ENCODE data around the gene CDC42EP5. TPM values are rescaled to one million over a fixed set of nuclear protein-coding genes. Genes with fewer than 3 reads are reported as not detected.
A peak's percentile ranks its signal among the peaks of the same experiment; 100 is the strongest.
"Not testable (repeated sequence)": the region's sequence is repeated elsewhere in the genome, so short reads cannot be mapped to it uniquely, and the experiment has no call there.

The CDC42EP5 gene
- total RNA-seq, 1 donor from 2014 or later = 8.9 TPM

DNA sequence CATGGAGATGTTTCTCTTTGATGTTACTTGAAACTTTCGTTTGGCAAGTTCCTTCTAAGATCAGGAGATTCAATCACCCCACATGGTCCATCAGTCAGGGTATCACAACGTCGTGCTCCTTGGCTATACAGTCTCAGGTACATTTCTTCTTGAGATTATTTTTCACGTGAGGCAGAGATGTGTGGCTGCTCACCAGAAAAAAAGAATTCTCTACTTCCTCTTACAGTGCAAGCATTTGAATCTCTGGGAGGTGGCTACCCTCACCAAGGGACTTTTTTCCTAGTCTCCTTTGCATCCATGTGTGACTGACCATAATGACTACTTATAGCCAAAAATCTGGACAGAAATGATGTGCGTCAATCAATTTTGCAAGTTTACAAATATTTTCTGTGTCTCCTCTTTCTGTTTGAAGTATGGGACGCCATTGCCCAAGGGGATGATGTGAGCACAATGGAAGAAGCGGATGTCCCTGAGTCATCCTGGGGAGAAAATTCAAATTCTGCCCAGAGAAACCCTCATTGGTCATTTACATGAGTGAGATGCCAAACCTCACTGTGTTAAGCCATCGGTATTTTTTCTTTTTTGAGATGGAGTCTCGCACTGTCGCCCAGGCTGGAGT lies 21.0 kb upstream of the CDC42EP5 start:
- intact Hi-C loops (cut with DNase I) = no loop called here
- DNase-seq (ENCODE audit: missing footprints) (no peak), ATAC-seq (no peak)

DNA sequence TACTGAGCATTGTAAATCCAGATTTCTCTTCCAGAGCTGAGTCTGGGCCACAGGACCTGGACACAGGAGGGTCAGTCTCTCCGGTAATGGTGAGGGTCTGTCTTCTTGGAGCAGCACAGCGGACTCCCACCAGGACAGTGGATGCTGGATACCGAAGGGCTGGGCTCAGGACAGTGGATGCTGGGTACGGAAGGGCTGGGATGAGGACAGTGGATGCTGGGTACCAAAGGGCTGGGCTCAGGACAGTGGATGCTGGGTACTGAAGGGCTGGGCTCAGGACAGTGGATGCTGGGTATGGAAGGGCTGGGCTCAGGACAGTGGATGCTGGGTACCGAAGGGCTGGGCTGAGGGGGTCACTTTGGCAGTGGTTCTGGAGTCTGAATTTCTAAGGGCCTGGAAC lies 20.0 kb upstream of the CDC42EP5 start:
- not testable (repeated sequence) for ATAC-seq

GRCh38 chr19:54492568-54492967 lies 19.5 kb upstream of the CDC42EP5 start:
- DNase-seq (ENCODE audit: missing footprints) (no peak), ATAC-seq (no peak)
- intact Hi-C loops (cut with DNase I) = no loop called here

More for the DNA sequence above, 20.0 kb upstream of the CDC42EP5 start:
- intact Hi-C loops (cut with DNase I); DNase-seq (ENCODE audit: missing footprints): not testable (repeated sequence)

- intact Hi-C loops (cut with DNase I) = no loop called here
- DNase-seq (ENCODE audit: missing footprints) (no peak), ATAC-seq (no peak)
Measured at GRCh38 chr19:54489766-54490165, 16.7 kb upstream of the CDC42EP5 start.

GRCh38 chr19:54489341-54489740 lies 16.2 kb upstream of the CDC42EP5 start:
- ATAC-seq (no peak), DNase-seq (ENCODE audit: missing footprints) (no peak)
- intact Hi-C loops (cut with DNase I) = no loop called here

DNA sequence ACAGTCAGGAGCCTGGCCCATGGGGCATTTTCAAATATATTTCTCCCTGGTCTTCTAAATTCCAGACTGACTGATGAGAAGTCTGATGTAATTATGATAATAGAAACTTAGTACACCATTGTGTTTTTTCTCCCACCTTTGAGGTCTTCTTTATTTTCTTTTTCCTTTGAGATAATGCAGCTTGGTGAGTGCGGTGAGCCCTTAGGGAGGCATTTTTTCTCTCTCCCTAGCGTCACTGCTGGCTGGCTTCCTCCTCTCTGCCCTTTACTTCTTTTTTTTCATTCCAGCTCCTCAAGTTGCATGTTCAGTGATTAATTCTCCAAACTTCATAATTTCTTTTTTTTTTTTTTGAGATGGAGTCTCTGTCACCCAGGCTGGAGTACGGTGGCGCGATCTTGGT lies 12.8 kb upstream of the CDC42EP5 start:
- intact Hi-C loops (cut with DNase I) = no loop called here
- DNase-seq (ENCODE audit: missing footprints) (no peak), ATAC-seq (no peak)

- ATAC-seq (no peak), DNase-seq (ENCODE audit: missing footprints) (no peak)
- intact Hi-C loops (cut with DNase I) = no loop called here
Measured at GRCh38 chr19:54484451-54484850, 11.4 kb upstream of the CDC42EP5 start.

DNA sequence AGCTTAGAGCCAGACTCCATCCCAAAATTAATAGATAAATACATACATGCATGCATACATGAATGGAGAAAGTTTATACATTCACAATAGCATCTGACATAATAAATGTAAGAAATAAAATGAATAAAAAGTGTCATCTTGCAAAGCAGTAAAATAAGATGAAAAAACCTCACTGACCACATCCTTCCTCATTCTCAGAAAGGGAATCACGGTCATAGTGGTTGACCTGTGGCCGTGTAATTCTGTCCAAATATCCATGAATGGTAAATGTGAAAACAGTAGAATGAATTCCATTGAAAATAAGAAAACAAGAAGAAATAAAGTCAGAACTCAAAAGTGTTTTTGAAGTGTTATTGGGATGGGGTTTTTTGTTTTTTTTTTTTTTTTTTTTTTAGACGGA lies 9.8 kb upstream of the CDC42EP5 start:
- no peak for DNase-seq (ENCODE audit: missing footprints)
- ATAC-seq = no peak
- intact Hi-C loops (cut with DNase I) = no loop called here

DNA sequence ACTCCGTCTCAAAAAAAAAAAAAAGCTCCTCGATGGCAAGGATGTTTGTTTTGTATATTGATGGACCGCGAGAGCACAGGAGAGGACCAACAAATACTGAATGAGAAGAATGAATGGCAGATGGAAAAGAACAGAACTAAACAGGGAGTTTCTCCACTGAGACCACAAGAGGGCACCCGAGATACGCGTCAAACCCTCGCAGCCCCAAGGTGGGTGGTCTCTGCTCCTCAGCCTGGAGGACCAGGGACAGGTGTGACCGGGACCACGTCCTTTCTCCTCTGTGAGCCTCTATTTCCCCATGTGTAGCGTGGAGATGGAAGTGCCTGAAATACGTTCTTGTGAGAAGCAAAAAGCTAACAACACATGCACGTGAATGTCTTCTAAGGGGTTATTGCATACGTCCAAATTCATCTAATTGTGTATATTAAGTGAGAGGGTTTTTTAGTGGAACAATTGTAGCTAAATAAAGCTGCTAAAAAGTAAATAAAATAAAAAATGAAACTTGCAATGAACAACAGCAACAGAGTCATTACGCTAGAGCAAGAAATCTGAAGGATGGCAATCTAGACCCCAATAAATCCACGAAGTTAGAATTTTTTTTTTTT lies 8.3 kb upstream of the CDC42EP5 start:
- DNase-seq (ENCODE audit: missing footprints) (no peak), ATAC-seq (no peak)
- intact Hi-C loops (cut with DNase I) = no loop called here

DNA sequence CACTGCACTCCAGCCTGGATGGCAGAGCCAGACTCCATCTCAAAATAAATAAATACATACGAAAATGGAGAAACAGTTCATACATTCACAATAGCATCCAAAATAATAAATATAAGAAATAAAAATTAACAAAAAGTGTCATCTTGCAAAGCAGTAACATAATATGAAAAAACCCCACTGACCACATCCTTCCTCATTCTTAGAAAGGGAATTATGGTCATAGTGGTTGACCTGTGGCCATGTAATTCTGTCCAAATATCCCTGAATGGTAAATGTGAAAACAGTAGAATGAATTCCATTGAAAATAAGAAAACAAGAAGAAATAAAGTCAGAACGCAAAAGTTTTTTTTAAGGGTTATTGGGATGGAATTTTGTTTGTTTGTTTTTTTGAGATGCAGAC lies 7.0 kb upstream of the CDC42EP5 start:
- no peak for ATAC-seq
- DNase-seq (ENCODE audit: missing footprints) = no peak
- intact Hi-C loops (cut with DNase I) = no loop called here

GRCh38 chr19:54478677-54479266 lies 5.7 kb upstream of the CDC42EP5 start:
- ATAC-seq (no peak), DNase-seq (ENCODE audit: missing footprints) (no peak)
- intact Hi-C loops (cut with DNase I) = loop anchor here (5.0 to 10.0 kb wide), 2 partner anchors 46 to 196 kb away; no protein-coding TSS in a partner anchor

GRCh38 chr19:54477650-54478049 lies 4.6 kb upstream of the CDC42EP5 start:
- no peak for DNase-seq (ENCODE audit: missing footprints)
- no peak for ATAC-seq
- intact Hi-C loops (cut with DNase I) = loop anchor here (5.0 to 10.0 kb wide), 2 partner anchors 45 to 197 kb away; no protein-coding TSS in a partner anchor

DNA sequence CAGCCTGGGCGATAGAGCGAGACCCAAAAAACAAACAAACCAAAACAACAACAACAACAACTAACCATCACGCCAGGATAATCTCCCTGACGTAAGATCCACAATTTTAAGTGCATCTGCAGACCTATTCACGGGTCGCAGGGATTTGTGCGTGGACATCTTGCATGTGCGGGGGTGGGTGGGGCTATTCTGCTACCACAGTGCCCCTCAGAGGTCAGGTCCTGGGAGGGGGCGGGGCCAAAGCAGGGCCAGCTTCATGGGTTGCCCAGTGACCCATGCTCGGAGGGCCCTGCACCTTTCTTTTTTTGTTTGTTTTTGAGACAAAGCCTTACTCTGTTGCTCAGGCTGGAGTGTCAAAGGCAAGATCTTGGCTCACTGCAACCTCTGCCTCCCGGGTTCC lies 2.6 kb upstream of the CDC42EP5 start:
- intact Hi-C loops (cut with DNase I) = loop anchor here (5.0 to 10.0 kb wide), 2 partner anchors 43 to 199 kb away; no protein-coding TSS in a partner anchor
- ATAC-seq (no peak), DNase-seq (ENCODE audit: missing footprints) (no peak)

DNA sequence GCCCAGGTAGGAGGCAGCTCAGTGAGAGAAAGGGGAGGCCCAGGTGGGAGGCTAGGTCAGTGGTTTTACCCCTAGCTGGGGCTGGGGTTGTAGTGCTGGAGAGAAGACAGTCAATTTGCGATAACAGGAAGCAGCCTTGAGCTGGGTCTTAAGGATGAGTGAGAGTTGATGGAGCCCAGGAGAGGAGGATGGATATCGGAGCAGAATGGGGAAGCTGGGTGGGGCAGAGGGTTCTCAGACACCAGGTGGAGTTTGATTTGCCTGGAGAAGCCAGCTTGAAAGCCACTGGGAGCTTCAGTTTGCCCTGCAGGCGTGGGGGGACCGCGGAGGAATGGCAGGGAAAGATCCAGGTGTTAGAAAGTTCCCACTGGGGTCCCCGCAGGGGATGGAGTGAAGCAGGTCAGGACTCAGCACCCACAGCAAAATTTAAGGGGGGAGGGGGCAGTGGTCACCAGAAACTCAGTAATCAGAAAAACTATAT lies 836 bp upstream of the CDC42EP5 start:
- DNase-seq (ENCODE audit: missing footprints) (no peak), ATAC-seq (no peak)
- intact Hi-C loops (cut with DNase I) = loop anchor here (10.0 kb wide), 1 partner anchor 201 kb away; no protein-coding TSS in a partner anchor

- ATAC-seq (peak; percentile 38), DNase-seq (ENCODE audit: missing footprints) (peak; percentile 74)
- intact Hi-C loops (cut with DNase I) = loop anchor here (10.0 kb wide), 1 partner anchor 204 kb away; no protein-coding TSS in a partner anchor
Measured at GRCh38 chr19:54470991-54471782, 1.9 kb downstream of the CDC42EP5 start.

- intact Hi-C loops (cut with DNase I) = loop anchor here (10.0 kb wide), 1 partner anchor 204 kb away; no protein-coding TSS in a partner anchor
- ATAC-seq (no peak), DNase-seq (ENCODE audit: missing footprints) (no peak)
Measured at GRCh38 chr19:54470276-54470887, 2.7 kb downstream of the CDC42EP5 start.

- ATAC-seq (no peak), DNase-seq (ENCODE audit: missing footprints) (peak; percentile 78)
- intact Hi-C loops (cut with DNase I) = loop anchor here (10.0 kb wide), 1 partner anchor 605 kb away; the partner anchor contains the start of gene MYADM
Measured at GRCh38 chr19:54469496-54469934, 3.6 kb downstream of the CDC42EP5 start.

DNA sequence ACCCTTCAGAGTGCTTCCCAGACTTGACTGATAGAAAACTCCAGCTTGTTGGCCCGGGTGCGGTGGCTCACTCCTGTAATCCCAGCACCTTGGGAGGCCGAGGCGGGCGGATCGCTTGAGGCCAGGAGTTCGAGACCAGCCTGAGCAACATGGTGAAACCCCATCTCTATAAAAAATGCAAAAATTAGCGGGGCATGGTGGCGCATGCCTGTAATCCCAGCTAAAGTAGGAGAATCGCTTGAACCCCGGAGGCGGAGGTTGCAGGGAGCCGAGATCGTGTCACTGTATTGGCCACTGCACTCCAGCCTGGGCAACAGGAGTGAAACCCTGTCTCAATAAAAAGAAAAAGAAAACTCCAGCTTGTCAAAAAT lies 7.0 kb downstream of the CDC42EP5 start:
- not testable (repeated sequence) for DNase-seq (ENCODE audit: missing footprints); ATAC-seq
- intact Hi-C loops (cut with DNase I) = loop anchor here (10.0 kb wide), 1 partner anchor 601 kb away; the partner anchor contains the start of gene MYADM

Data from Right ventricle myocardium inferior (tissue), 1 donor.